ENCODE measurements around the gene NXPE3.
"Not testable (repeated sequence)": the region's sequence is repeated elsewhere in the genome, so short reads cannot be mapped to it uniquely, and the experiment has no call there.

The NXPE3 gene

GRCh38 chr3:101849714-101850245 is 70.8 kb downstream of the NXPE3 start:
- in situ Hi-C loops (cut with MboI; ENCODE audit: low sequenced_read_pairs) = no loop called here

GRCh38 chr3:101850246-101851051 is 71.4 kb downstream of the NXPE3 start:
- in situ Hi-C loops (cut with MboI; ENCODE audit: low sequenced_read_pairs) = no loop called here

DNA sequence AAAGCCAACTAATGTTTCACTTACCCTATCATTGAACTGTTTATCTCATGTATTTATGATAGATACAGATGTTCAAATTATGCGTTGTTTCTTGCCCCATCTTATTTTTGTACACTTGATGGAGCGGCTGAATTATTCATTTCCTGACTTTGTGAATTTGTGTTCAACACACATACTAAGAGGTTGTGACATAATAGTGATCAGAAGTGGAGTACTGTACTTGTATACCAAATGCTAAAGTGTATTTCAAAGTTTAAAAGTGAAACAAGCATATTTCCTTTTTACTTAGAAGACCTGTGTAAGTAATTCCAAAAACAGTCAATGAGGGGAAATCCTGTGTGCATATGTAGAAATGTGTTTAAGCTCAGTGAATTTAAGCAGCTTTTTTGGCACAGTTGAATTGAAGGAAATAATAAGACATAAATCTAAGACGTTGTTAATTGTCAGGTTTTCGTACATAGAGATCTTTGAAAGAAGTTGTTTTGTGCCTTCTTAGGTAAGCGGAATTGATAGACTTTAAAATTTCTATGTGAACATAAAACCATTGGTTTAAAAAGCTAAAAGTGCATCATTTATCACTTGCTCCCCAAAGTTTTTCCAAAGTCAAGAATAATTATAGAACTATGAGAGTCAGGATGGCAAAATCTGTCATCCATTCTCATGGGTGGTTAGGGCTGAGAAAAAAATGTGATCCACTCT is 72.2 kb downstream of the NXPE3 start:
- in situ Hi-C loops (cut with MboI; ENCODE audit: low sequenced_read_pairs) = no loop called here

- in situ Hi-C loops (cut with MboI; ENCODE audit: low sequenced_read_pairs) = no loop called here
Measured at GRCh38 chr3:101851850-101852714, 73.1 kb downstream of the NXPE3 start.

- in situ Hi-C loops (cut with MboI; ENCODE audit: low sequenced_read_pairs) = no loop called here
Measured at GRCh38 chr3:101852983-101853840, 74.2 kb downstream of the NXPE3 start.

GRCh38 chr3:101853982-101854381 is 75.0 kb downstream of the NXPE3 start:
- in situ Hi-C loops (cut with MboI; ENCODE audit: low sequenced_read_pairs) = no loop called here

GRCh38 chr3:101854608-101855304 is 75.7 kb downstream of the NXPE3 start:
- in situ Hi-C loops (cut with MboI; ENCODE audit: low sequenced_read_pairs) = no loop called here

- in situ Hi-C loops (cut with MboI; ENCODE audit: low sequenced_read_pairs) = no loop called here
Measured at GRCh38 chr3:101857301-101857741, 78.3 kb downstream of the NXPE3 start.

DNA sequence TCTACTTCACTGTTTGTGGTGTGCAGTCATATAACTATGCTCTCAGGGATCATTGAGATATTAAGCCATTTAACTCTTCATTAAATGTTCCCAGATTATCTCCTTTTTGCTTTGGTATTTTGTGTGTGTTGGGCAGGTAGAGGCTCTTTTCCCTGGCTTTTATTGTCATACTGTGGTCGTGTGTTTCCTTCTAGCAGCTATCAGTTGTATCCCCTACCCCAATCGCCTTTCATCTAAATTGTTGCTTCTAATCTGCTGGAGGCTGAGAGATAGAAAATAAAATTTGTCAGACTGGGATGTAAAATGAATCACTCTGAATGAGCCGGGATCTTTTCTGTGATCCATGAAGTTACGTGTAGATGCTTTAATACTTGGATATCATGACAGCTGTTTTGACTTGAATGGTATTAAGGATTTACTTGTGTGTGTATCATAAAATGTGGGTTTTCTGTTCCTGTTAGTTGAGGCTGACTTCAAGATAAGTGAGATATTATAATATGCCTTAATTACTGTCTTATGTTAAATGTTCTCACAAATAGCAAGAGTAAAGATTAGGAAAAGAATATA is 79.5 kb downstream of the NXPE3 start:
- in situ Hi-C loops (cut with MboI; ENCODE audit: low sequenced_read_pairs) = no loop called here

DNA sequence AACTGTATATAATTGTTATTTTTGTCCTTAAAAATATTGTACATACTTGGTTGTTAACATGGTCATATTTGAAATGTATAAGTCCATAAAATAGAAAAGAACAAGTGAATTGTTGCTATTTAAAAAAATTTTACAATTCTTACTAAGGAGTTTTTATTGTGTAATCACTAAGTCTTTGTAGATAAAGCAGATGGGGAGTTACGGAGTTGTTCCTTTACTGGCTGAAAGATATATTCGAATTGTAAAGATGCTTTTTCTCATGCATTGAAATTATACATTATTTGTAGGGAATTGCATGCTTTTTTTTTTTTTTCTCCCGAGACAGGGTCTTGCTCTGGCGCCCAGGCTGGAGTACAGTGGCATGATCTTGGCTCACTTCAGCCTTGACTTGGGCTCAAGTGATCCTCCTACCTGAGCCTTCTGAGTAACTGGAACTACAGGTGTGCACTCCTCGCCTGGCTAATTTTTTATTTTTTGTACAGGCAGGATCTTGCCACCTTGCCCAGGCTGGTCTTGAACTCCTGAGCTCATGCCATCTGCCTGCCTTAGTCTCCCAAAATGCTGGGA is 81.0 kb downstream of the NXPE3 start:
- in situ Hi-C loops (cut with MboI; ENCODE audit: low sequenced_read_pairs) = no loop called here

DNA sequence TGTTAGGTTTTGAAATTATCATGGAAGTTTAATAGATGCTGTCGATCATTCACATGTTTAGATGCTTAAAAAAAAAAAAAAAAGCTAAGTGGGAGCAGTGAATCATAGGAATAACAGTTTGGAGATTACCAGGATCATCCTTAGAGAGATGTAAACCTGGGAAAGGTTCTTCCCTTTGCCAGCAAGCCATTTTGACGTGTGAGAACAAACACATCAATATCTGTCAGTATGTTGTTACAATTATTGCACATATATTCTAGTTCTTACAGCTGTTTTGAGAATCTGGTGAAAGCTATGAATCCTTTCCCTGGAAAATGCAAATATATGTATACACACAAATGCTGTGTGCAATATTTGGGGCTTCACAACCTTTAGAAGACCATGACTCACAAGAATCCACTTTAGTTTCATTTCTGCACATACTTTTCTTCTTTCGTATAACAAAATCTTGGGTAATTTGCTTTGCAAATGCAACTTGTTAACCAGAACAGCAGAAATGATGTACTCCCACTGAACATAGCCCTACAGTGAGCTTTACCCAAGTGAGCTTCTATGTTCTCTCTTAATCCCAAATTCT is 82.3 kb downstream of the NXPE3 start:
- in situ Hi-C loops (cut with MboI; ENCODE audit: low sequenced_read_pairs) = no loop called here

DNA sequence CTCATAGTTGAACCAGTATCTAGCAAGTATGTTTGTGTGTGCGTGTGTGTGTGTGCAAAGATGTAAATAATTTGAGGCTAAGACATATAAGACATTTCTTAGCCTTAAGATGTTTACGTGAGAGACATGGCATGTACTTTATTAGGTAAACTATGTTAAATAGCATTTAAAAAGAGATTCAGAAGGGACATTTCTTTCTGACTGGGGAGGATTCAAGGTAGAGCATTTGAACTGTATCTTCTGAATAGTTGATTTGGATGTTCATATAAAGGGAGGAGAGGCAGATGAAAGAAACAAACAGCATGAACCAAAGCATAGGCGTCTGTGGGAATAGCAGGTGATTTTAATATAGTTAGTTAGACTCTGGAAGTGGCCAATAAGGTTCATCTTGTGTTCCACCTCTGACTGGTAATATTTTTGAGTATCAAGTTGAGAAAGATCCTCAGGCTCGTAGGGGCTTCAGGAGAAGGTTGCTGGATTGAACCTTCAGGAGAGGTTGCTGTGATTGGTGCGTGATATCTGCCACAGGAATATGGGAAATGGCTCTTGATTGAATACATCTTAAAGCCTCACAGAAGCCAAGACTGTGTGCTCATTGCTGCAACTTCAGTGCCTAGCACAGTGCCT is 82.9 kb downstream of the NXPE3 start:
- in situ Hi-C loops (cut with MboI; ENCODE audit: low sequenced_read_pairs) = no loop called here

DNA sequence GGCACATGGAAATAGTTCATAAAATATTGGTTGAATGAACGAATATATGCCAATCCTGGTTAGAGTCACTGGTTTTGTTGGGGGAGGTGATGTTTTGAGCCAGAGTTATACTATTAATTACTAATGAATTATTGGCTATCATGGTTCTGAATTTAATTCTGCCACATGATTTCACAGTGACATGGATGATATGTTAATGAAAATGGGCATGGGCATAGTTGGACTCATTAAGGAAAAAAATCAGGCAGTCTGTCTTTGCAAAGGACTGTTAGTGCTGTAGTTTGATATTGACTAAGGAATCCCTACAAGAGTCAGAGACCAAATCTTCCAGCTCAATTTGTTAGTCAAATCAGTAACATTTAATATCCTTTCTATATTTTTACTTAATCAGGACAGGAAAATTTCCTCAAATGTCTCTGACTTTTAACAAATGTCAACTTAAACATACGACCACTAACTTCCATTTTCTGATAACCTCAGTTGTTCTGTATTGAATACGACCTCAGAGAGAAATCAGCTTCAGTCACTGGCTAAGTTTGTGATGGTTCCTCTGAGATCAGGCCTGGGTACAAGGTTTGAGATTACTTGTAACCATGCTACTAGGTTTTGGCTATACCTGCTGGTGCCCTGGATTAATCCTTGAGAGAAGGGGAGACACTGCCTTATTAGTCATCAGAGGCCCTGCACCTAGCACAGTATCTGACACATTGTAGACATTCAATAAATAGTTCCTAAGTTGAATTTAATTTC is 83.6 kb downstream of the NXPE3 start:
- in situ Hi-C loops (cut with MboI; ENCODE audit: low sequenced_read_pairs) = no loop called here

- in situ Hi-C loops (cut with MboI; ENCODE audit: low sequenced_read_pairs) = not testable (repeated sequence)
Measured at GRCh38 chr3:101864926-101865325, 85.9 kb downstream of the NXPE3 start.

- in situ Hi-C loops (cut with MboI; ENCODE audit: low sequenced_read_pairs) = no loop called here
Measured at GRCh38 chr3:101865751-101866509, 86.9 kb downstream of the NXPE3 start.

- in situ Hi-C loops (cut with MboI; ENCODE audit: low sequenced_read_pairs) = no loop called here
Measured at GRCh38 chr3:101867511-101867910, 88.5 kb downstream of the NXPE3 start.

DNA sequence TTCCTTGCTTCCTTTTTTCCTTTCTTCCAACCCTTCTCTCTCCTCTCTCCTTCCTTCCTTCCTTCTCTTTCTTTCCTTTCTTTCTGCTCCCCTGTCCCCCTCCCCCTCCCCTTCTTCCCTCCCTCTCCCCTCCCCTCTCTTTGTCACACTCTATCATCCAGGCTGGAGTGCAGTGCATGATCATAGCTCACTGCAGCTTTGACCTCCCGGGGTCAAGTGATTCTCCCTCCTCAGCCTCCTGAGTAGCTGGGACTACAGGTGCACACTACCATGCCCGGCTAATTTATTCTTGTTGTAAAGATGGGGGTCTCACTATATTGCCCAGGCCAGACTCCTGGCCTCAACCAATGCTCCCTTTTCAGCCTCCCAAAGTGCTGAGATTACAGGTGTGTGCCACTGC is 89.0 kb downstream of the NXPE3 start:
- in situ Hi-C loops (cut with MboI; ENCODE audit: low sequenced_read_pairs) = no loop called here
